ENCODE measurements around the gene ZNF518A. TPM values are rescaled to one million over a fixed set of nuclear protein-coding genes. Genes with fewer than 3 reads are reported as not detected.
A peak's percentile ranks its signal among the peaks of the same experiment; 100 is the strongest.

Gene ZNF518A
- total and polyA plus RNA-seq, 10 of the 15 experiments (the other 5 are each of a cell fraction or from before 2014, with no cell fraction given): 3.7 to 24.4 (median 15.4) TPM

DNA sequence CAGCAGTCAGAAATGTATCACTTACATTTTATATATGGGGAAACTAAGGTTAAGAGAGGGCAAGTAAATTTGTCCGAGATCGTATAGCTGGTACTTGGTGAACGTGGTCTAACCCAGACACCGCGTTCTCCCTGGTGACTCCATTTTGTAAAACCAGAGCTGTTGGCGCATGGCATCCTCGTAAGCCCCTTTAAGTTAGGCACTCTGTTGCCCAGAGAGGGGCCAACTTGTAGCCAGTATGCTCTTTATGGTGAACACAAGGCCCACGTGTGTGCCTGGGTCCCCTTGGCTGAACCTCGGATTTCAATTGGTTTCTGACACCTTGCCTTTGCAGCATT lies 39.7 kb upstream of the ZNF518A start (continued):
- TF ChIP-seq TAF1 (IDR thresholded peaks at IDR 0.05; ENCODE audit: borderline replicate concordance, low read depth, low read length) (no peak), STAT3 (IDR thresholded peaks at IDR 0.05; ENCODE audit: low read depth, low read length) (no peak), NR2C1 (IDR thresholded peaks at IDR 0.05) (no peak), MXI1 (IDR thresholded peaks at IDR 0.05; ENCODE audit: low read depth, low read length) (peak; percentile 0; the same call in 1 of the 2 replicates), E4F1 (IDR thresholded peaks at IDR 0.05; ENCODE audit: borderline replicate concordance, partially characterized antibody) (no peak), CUX1 (IDR thresholded peaks at IDR 0.05; ENCODE audit: insufficient replicate concordance, low read depth, low read length) (peak; percentile 9), ZBTB33 (IDR thresholded peaks at IDR 0.05) (peak; percentile 75), CREB1 (IDR thresholded peaks at IDR 0.05; ENCODE audit: low read depth) (no peak), PML (IDR thresholded peaks at IDR 0.05; ENCODE audit: low read length) (no peak), TCF7 (IDR thresholded peaks at IDR 0.05; ENCODE audit: borderline replicate concordance) (no peak), NRF1 (conservative IDR thresholded peaks at IDR 0.05; ENCODE audit: low read depth, low read length) (no peak), MTA3 (IDR thresholded peaks at IDR 0.05; ENCODE audit: borderline replicate concordance, low read length) (0 out of 2 replicates have a peak, but pooled peaks have one; percentile 5), FOS (IDR thresholded peaks at IDR 0.05; ENCODE audit: borderline replicate concordance, extremely low read depth, insufficient read length) (no peak), MEF2A (IDR thresholded peaks at IDR 0.05; ENCODE audit: insufficient read depth, low read depth, low read length) (no peak)
- TF ChIP-seq, protein P1, sequence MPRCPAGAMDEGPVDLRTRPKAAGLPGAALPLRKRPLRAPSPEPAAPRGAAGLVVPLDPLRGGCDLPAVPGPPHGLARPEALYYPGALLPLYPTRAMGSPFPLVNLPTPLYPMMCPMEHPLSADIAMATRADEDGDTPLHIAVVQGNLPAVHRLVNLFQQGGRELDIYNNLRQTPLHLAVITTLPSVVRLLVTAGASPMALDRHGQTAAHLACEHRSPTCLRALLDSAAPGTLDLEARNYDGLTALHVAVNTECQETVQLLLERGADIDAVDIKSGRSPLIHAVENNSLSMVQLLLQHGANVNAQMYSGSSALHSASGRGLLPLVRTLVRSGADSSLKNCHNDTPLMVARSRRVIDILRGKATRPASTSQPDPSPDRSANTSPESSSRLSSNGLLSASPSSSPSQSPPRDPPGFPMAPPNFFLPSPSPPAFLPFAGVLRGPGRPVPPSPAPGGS (IDR thresholded peaks at IDR 0.05; ENCODE audit: borderline replicate concordance, insufficient read depth, low read depth, low read length, poor library complexity, severe bottlenecking): no peak

Measured in GM12878 (cell line).